ENCODE measurements around the gene DNAAF5. TPM values are rescaled to one million over a fixed set of nuclear protein-coding genes. Genes with fewer than 3 reads are reported as not detected.

DNAAF5 gene
- total RNA-seq, 1 donor from 2014 or later, result 45.6 TPM

DNA sequence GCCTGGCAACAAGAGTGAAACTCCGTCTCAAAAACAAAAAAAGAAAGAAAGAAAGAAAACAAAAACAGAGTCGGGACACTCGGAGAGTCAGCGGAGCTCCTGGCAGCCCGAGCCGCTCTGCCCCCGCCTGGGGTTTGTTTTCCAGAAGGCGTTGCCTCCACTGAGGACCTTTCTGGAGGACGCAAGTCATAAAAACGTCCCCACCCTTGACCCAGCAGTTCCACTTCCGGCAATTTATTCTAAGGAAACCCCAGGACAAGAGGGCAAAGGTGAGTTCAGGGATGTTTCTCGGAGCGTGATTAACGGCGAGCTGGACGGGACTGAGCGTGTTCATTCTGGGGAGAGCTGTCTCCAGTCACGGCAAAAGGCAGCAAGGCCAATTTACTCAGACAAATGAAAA is 78.8 kb downstream of the DNAAF5 start:
- Mint-ChIP-seq H3K4me1 (ENCODE audit: unreplicated experiment) (no peaks in the 10 kb centered on the region), H3K36me3 (peaks cover 7% of the 10 kb centered on the region), H3K4me3 (no peak overlapping the region), H3K27me3 (no peaks in the 10 kb centered on the region), H3K27ac (no peak overlapping the region), H3K9me3 (no peaks in the 10 kb centered on the region)
- TF ChIP-seq, protein P1, sequence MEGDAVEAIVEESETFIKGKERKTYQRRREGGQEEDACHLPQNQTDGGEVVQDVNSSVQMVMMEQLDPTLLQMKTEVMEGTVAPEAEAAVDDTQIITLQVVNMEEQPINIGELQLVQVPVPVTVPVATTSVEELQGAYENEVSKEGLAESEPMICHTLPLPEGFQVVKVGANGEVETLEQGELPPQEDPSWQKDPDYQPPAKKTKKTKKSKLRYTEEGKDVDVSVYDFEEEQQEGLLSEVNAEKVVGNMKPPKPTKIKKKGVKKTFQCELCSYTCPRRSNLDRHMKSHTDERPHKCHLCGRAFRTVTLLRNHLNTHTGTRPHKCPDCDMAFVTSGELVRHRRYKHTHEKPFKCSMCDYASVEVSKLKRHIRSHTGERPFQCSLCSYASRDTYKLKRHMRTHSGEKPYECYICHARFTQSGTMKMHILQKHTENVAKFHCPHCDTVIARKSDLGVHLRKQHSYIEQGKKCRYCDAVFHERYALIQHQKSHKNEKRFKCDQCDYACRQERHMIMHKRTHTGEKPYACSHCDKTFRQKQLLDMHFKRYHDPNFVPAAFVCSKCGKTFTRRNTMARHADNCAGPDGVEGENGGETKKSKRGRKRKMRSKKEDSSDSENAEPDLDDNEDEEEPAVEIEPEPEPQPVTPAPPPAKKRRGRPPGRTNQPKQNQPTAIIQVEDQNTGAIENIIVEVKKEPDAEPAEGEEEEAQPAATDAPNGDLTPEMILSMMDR (conservative IDR thresholded peaks at IDR 0.05), result no peak
- no peak for DNase-seq (ENCODE audit: extremely low spot score, unreplicated experiment)

DNA sequence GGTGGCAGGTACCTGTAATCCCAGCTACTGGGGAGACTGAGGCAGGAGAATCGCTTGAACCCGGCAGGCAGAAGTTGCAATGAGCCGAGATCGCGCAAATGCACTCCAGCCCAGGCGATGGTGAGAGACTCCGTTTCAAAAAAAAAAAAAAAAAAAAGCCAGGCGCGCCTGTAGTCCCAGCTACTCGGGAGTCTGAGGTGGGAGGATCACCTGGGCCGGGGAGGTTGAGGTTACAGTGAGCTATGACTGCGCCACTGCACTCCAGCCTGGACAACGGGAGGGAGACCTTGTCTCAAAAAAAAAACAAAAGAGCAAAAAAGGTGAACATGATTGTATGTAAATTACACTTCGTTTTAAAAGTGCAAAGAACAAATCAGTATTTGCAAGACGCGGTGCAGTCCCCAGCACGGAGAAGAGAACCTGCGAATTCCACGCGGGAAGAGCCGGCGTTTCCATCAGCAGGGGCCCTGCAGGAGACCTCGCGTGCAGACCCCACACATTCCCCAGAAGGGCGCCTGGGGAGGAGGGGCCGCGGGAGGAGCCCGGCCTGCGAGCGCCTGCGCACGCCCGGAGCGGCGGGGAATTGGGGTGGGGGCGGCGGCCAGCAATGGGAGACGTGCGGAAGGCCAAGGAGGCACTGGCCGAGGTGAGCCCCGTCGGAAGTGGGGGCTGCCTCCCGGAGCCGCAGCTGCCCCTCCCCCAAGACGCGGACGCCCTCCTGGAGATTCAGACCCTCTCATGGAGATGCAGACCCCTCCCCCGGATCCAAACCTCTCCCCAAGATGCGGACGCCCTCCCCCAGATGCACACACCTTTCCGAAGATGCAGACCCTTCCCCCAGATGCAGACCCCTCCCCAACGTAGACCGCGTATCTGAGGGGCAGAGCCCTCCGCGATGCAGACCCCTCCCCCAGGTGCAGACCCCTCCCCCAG is 89.1 kb downstream of the DNAAF5 start:
- TF ChIP-seq, protein P1 (conservative IDR thresholded peaks at IDR 0.05), result no peak
- H3K9me3 Mint-ChIP-seq, result peaks cover 5% of the 10 kb centered on the region
- H3K27me3 Mint-ChIP-seq, result no peaks in the 10 kb centered on the region
- peak; percentile 82 for DNase-seq (ENCODE audit: extremely low spot score, unreplicated experiment)
- H3K4me1 Mint-ChIP-seq (ENCODE audit: unreplicated experiment), result peaks cover 35% of the 10 kb centered on the region
- H3K36me3 Mint-ChIP-seq, result peaks cover 10% of the 10 kb centered on the region
- H3K27ac Mint-ChIP-seq, result peak overlapping the region; percentile 92
- peak overlapping the region; percentile 93 for H3K4me3 Mint-ChIP-seq

DNA sequence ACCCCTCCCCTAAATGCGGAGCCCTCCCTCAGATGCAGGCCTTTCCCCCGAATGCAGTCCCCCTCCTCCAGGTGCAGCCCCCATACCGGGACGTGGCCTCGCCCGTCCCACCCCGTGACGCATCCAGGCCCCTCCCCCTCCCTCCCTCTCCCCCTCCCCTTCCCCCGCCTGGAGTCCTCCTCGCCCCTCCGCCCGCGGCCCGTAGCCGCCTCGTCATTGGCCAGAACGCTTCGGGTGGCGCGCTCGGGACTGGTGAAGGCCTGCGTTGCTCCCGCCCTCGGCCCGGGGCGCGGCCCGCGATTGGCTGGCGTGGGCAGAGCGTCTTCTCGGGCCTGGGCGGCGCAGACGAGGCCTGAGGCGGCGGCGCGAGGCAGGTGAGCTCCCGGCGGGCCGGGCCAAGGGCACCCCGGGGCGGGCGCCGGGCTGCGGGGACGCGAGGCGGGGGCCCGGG is 89.8 kb downstream of the DNAAF5 start:
- Mint-ChIP-seq H3K36me3 (peaks cover 14% of the 10 kb centered on the region), H3K4me1 (ENCODE audit: unreplicated experiment) (peaks cover 41% of the 10 kb centered on the region), H3K27ac (no peak overlapping the region), H3K27me3 (no peaks in the 10 kb centered on the region), H3K4me3 (peak overlapping the region; percentile 93), H3K9me3 (peaks cover 5% of the 10 kb centered on the region)
- TF ChIP-seq, protein P1 (conservative IDR thresholded peaks at IDR 0.05), result no peak
- peak; percentile 99 for DNase-seq (ENCODE audit: extremely low spot score, unreplicated experiment)

DNA sequence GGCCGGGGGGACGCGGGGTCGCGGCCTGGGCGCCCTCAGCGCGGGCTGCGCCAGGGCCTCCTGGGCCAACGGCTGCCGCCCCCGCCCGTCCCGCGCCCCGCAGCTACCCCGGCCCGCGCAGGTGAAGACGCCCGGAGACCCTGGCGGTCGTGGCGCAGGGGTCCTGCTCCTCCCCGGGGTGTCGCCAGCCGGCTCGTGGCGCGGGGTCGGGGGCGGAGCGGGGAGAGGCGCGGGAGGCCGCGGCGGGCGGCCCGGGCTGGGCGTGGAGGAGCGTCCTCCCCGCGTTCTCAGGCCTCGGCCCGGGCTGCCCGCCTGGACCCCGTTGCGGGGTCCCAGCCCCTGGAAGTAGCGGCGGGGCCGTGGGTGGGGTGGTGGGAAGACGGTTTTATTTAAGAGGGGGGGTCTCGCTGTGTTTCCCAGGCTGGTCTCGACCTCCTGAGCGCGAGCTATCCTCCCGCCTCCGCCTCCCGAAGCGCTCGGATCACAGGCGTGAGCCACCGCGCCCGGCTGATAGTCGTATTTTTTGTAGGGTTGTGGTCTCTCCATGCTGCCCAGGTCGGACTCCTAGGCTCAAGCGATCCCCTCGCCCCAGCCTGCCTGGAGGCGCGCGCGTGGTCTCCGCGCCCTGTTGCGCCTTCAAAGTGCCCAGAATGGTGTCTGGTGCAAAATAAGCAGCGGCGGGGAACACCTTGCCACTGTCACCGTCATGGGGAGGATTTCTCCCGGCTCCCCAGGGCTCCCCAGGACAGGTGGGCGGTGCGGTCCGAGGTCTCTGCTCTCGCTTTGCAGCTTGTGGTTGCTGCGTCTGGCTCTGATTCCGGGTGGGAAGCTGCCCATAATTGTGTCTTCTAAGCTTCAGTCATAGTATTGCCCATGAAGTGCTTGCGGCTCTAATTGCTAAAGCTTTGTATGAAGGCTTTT is 90.5 kb downstream of the DNAAF5 start:
- no peaks in the 10 kb centered on the region for H3K27me3 Mint-ChIP-seq
- H3K9me3 Mint-ChIP-seq, result peaks cover 5% of the 10 kb centered on the region
- TF ChIP-seq, protein P1 (conservative IDR thresholded peaks at IDR 0.05), result no peak
- H3K27ac Mint-ChIP-seq, result peak overlapping the region; percentile 98
- DNase-seq (ENCODE audit: extremely low spot score, unreplicated experiment), result no peak
- peaks cover 14% of the 10 kb centered on the region for H3K36me3 Mint-ChIP-seq
- peaks cover 48% of the 10 kb centered on the region for H3K4me1 Mint-ChIP-seq (ENCODE audit: unreplicated experiment)
- H3K4me3 Mint-ChIP-seq, result peak overlapping the region; percentile 95

DNA sequence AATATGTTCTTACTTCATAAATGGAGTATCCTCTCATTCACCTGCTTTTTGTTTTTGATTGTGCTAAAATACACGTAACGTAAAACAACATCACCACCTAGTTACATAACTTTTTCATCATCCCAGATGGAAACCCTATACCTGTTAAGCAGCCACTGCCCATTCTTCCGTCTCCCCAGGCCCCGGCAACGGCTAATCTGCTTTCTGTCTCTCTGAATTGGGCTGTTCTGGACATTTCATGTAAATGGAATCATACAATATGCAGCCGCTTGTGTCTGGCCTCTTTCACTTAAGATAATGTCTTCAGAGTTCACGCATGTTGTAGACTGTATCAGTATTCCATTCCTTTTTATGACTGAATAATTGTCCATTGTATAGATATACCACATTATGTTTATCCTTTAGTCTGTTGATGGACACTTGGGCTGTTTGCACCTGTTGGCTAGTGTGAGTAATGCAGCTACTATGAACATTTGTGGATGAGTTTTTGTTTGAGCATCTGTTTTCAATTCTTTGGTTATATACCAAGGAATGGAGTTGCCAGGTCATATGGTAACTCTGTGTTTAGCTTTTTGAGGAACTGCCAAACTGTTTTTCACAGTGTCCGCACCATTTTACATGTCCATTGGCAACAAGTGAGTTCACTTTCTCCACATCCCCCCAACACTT is 91.7 kb downstream of the DNAAF5 start:
- H3K27ac Mint-ChIP-seq, result peak overlapping the region; percentile 98
- H3K36me3 Mint-ChIP-seq, result peaks cover 16% of the 10 kb centered on the region
- no peaks in the 10 kb centered on the region for H3K27me3 Mint-ChIP-seq
- no peak for DNase-seq (ENCODE audit: extremely low spot score, unreplicated experiment)
- H3K4me1 Mint-ChIP-seq (ENCODE audit: unreplicated experiment), result peaks cover 49% of the 10 kb centered on the region
- TF ChIP-seq, protein P1 (conservative IDR thresholded peaks at IDR 0.05), result peak; percentile 65
- peaks cover 5% of the 10 kb centered on the region for H3K9me3 Mint-ChIP-seq
- H3K4me3 Mint-ChIP-seq, result peak overlapping the region; percentile 95

Data from type B pancreatic cell (in vitro differentiated cells).